Astrocyte (in vitro differentiated cells and primary cell): ENCODE measurements around the gene CCDC59.

ENCODE experiments used
- EZH2 ChIP-seq: IDR thresholded peaks from 2 replicates; pipeline ENCODE4 v1.6.1; 2012; ENCODE audit warnings: mild to moderate bottlenecking, low read length, inconsistent platforms; ENCODE audit not compliant: insufficient read depth
- TF ChIP-seq, protein P1 (sequence below): IDR thresholded peaks from 2 replicates; pipeline ENCODE4 v1.5.1; 2011; ENCODE audit warnings: low read depth, mild to moderate bottlenecking, inconsistent platforms, low read length, moderate library complexity; ENCODE audit not compliant: insufficient read depth

DNA sequence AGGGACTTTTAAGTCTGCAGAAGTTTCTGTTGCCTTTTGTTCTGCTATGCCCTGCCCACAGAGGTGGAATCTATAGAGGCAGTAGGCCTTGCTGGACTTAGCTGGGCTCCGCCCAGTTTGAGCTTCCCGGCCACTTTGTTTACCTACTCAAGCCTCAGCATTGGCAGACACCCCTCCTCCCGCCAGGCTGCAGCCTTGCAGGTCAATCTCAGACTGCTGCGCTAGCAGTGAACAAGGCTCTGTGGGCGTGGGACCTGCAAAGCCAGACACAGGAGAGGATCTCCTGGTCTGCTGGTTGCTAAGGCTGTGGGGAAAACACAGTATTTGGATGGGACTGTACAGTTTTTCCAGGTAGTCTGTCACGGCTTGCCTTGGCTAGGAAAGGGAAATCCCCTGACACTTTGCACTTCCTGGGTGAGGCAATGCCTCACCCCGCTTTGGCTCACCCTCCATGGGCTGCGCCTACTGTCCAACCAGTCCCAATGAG is 43.7 kb downstream of the CCDC59 start:
- TF ChIP-seq, protein P1, sequence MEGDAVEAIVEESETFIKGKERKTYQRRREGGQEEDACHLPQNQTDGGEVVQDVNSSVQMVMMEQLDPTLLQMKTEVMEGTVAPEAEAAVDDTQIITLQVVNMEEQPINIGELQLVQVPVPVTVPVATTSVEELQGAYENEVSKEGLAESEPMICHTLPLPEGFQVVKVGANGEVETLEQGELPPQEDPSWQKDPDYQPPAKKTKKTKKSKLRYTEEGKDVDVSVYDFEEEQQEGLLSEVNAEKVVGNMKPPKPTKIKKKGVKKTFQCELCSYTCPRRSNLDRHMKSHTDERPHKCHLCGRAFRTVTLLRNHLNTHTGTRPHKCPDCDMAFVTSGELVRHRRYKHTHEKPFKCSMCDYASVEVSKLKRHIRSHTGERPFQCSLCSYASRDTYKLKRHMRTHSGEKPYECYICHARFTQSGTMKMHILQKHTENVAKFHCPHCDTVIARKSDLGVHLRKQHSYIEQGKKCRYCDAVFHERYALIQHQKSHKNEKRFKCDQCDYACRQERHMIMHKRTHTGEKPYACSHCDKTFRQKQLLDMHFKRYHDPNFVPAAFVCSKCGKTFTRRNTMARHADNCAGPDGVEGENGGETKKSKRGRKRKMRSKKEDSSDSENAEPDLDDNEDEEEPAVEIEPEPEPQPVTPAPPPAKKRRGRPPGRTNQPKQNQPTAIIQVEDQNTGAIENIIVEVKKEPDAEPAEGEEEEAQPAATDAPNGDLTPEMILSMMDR, result no peak
- no peak for TF ChIP-seq EZH2
